ENCODE results near the gene DPP8. TPM values are rescaled to one million over a fixed set of nuclear protein-coding genes. Genes with fewer than 3 reads are reported as not detected.

Gene DPP8
- total and polyA plus RNA-seq, 10 donors: 6.0 to 74.6 (median 53.2) TPM

GRCh38 chr15:65431731-65432130 lies 85.8 kb downstream of the DPP8 start:
- no peak for TF ChIP-seq POLR2AphosphoS5 (IDR thresholded peaks at IDR 0.05)
- TF ChIP-seq POLR2A (IDR thresholded peaks at IDR 0.05): no peak
- no peak for TF ChIP-seq CTCF (IDR thresholded peaks at IDR 0.05 in 8 of 11, conservative IDR thresholded peaks at IDR 0.05 in 3 of 11)
- DNase-seq: no peak
- intact Hi-C loops (cut with DNase I; ENCODE audit: low total_unique reads): no loop called here
- Histone ChIP-seq H3K4me1 (no peaks in the 10 kb centered on the region), H3K27ac (no peak overlapping the region), H3K36me3 (no peaks in the 10 kb centered on the region), H3K4me3 (no peak overlapping the region), H3K27me3 (replicated peaks in 1 of 7) (no peaks in the 10 kb centered on the region), H3K9me3 (no peaks in the 10 kb centered on the region)

- Histone ChIP-seq H3K4me3 (no peak overlapping the region), H3K36me3 (no peaks in the 10 kb centered on the region), H3K27ac (no peak overlapping the region), H3K4me1 (peaks cover 0 to 18% (median 15%) of the 10 kb centered on the region in 6 donors), H3K27me3 (replicated peaks in 1 of 7) (peaks cover 0 to 26% (median 16%) of the 10 kb centered on the region in 7 donors), H3K9me3 (no peaks in the 10 kb centered on the region)
- 71 to 85% (median 82%) methylated on average over 2 of the region's 2 CpGs for whole genome bisulfite sequencing, 5 donors
- DNase-seq: no peak
- no peak for TF ChIP-seq POLR2A (IDR thresholded peaks at IDR 0.05)
- TF ChIP-seq CTCF (IDR thresholded peaks at IDR 0.05 in 8 of 11, conservative IDR thresholded peaks at IDR 0.05 in 3 of 11): no peak
- no peak for TF ChIP-seq POLR2AphosphoS5 (IDR thresholded peaks at IDR 0.05)
- intact Hi-C loops (cut with DNase I; ENCODE audit: low total_unique reads): no loop called here
Measured at GRCh38 chr15:65426216-65426853, 91.2 kb downstream of the DPP8 start.

GRCh38 chr15:65424683-65425082 lies 92.8 kb downstream of the DPP8 start:
- intact Hi-C loops (cut with DNase I; ENCODE audit: low total_unique reads): no loop called here

More at GRCh38 chr15:65424683-65425082, 92.8 kb downstream of the DPP8 start:
- Histone ChIP-seq H3K27ac (no peak overlapping the region), H3K27me3 (replicated peaks in 1 of 7) (peaks cover 0 to 43% (median 28%) of the 10 kb centered on the region in 7 donors), H3K4me1 (peaks cover 0 to 28% (median 21%) of the 10 kb centered on the region in 6 donors), H3K4me3 (no peak overlapping the region), H3K9me3 (no peaks in the 10 kb centered on the region), H3K36me3 (no peaks in the 10 kb centered on the region)
- DNase-seq: no peak
- TF ChIP-seq CTCF (IDR thresholded peaks at IDR 0.05 in 8 of 11, conservative IDR thresholded peaks at IDR 0.05 in 3 of 11) (no peak), POLR2AphosphoS5 (IDR thresholded peaks at IDR 0.05) (no peak), POLR2A (IDR thresholded peaks at IDR 0.05) (no peak)
- WGBS, 5 donors: 90 to 96% (median 92%) methylated on average over 5 of the region's 5 CpGs
